Cardiac fibroblast (primary cell): ENCODE data around the gene MCF2L2.
"Not testable (repeated sequence)": the region's sequence is repeated elsewhere in the genome, so short reads cannot be mapped to it uniquely, and the experiment has no call there.

Experiments
- DNase-seq, 2 donors: peaks; one replicate each; pipeline versions ENCODE4 v3.0.0 to v3.0.0-alpha.2; 2010; ENCODE audit warnings: low read depth in 2 of 2
- H3K4me3 ChIP-seq, 2 donors: replicated peaks in 1 of 2; 1 replicate in 1 of 2; 2 replicates in 1 of 2; pipeline ENCODE4 v1.5.1; 2011; ENCODE audit warnings: low read depth in 2 of 2, low read length in 2 of 2, mild to moderate bottlenecking in 2 of 2, moderate library complexity in 1 of 2
- TF ChIP-seq, protein P1 (sequence below): IDR thresholded peaks from one replicate; pipeline ENCODE4 v1.5.1; 2011; ENCODE audit warnings: low read depth, mild to moderate bottlenecking, low read length, inconsistent platforms

Gene MCF2L2

DNA sequence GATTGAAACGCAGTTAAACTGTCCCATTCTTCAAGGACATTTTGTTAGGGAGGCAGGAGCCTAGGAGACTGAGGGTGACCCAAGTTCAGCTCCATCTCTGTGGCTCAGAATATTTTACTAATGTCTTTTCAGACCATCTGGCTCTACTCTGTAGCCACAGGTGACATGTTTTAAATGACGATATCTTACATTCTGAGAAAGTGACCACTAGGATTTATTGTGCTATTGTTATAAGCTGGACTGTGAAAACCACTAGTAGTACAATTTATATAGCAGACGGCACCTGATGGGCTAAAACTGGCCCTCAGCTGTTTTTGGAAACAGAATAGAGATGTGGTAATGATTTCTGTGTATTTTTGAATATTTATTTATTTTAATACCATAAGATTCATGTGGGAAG is 55.5 kb downstream of the MCF2L2 start:
- TF ChIP-seq, protein P1, sequence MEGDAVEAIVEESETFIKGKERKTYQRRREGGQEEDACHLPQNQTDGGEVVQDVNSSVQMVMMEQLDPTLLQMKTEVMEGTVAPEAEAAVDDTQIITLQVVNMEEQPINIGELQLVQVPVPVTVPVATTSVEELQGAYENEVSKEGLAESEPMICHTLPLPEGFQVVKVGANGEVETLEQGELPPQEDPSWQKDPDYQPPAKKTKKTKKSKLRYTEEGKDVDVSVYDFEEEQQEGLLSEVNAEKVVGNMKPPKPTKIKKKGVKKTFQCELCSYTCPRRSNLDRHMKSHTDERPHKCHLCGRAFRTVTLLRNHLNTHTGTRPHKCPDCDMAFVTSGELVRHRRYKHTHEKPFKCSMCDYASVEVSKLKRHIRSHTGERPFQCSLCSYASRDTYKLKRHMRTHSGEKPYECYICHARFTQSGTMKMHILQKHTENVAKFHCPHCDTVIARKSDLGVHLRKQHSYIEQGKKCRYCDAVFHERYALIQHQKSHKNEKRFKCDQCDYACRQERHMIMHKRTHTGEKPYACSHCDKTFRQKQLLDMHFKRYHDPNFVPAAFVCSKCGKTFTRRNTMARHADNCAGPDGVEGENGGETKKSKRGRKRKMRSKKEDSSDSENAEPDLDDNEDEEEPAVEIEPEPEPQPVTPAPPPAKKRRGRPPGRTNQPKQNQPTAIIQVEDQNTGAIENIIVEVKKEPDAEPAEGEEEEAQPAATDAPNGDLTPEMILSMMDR = no peak
- no peak overlapping the region for H3K4me3 ChIP-seq
- no peak for DNase-seq

DNA sequence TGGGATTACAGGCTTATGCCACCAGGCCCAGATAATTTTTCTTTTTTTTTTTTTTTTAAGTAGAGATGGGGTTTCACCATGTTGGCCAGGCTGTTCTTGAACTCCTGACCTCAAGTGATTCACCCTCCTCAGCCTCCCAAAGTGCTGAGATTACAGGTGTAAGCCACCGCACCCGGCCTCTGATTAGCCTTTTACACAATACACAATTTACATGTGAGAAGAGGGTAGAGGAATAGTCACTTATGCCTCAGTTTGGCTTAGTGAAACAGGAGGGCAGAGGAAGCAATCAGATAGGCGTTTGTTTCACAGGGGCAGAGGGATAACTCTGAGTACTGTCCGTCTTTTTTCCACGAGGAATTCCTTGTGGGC is 56.8 kb downstream of the MCF2L2 start:
- not testable (repeated sequence) for H3K4me3 ChIP-seq, DNase-seq

DNA sequence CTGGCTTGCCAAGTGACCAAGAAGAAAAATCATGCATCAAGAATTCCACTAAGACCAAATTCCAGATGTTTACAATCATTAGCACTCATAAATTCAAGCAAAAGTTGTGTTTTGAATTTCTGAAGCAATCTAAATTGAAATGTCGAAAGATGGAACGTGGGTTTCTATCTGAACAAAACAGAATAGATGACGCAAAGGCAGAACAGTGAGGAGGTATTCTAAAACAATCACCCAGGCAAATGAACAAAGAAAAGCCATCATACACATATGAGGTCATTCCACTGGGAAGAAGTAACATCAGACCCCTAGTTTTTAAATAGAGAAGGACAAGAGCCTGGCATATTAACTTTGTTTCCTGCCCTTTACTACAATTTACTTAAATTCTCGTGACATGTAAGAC is 58.0 kb downstream of the MCF2L2 start:
- TF ChIP-seq, protein P1 = no peak
- peak; percentile 57 to 91 for DNase-seq
- H3K4me3 ChIP-seq = no peak overlapping the region

DNA sequence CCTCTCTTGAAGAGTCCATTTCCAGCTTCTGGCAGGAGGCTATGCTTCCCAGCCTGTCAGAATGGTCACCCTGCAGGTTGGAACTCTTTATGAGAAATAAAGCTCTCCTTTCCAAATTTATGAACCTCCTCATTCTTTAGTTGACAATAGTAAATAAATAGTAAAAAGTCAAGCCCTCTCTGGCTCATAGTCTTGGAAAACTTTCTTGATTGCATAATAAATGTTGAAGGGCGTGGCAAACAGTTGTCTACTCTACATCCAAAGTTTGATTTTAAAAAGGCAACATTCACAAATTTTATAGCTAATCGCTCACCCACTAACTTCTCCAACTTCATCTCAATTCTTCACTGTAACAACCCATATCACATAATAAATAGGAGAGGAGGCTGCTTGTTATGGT is 58.8 kb downstream of the MCF2L2 start:
- H3K4me3 ChIP-seq = no peak overlapping the region
- DNase-seq = peak; percentile 23 to 58
- TF ChIP-seq, protein P1 = no peak

DNA sequence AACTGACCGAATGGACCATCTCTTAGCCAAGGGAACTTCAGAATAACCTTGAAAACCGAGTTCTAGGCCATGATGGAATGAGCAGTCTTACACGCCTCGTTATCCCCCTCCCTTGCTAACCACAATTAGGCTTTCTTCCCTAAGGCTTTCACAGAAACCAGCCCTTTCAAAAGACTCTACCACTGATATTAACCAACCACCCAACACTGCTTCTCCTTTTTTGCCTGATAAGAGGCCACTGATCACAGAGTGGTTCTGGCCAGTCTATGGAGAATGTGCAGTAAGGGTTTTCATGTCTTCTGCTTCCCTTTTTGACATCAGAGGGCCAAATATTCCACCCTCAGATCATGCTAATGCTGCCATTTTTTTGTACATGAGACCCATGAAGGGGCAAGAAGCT is 59.3 kb downstream of the MCF2L2 start:
- no peak for DNase-seq
- TF ChIP-seq, protein P1 = no peak
- H3K4me3 ChIP-seq = no peak overlapping the region

DNA sequence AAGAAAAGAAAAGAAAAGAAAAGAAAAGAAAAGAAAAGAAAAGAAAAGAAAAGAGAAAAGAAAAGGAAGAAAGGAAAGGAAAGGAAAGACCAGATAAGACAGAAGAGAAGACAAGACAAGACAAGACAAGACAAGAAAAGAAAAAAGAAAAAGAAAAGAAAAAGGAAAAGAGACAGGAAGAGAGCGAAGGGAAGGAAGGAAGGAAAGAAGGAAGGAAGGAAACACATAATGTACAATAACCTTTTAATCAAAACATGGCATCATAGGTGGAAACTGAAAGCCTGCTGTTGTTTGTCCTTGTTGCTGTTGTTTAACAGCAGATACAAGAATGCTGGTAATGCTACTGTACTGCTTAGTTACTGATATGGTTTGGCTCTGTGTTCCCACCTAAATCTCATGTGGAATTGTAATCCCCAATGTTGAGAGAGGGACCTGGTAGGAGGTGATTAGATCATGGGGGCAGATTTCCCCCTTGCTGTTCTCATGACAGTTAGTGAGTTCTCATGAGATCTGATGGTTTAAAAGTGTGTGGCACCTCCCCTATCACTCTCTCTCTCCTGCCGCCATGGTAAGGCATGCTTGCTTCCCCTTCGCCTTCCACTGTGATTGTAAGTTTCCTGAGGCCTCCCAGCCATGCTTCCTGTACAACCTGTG is 67.3 kb downstream of the MCF2L2 start:
- no peak for DNase-seq
- no peak overlapping the region for H3K4me3 ChIP-seq
- TF ChIP-seq, protein P1 = no peak

- peak; percentile 3 to 31 for DNase-seq
- no peak overlapping the region for H3K4me3 ChIP-seq
- TF ChIP-seq, protein P1 = no peak
These were observed 69.4 kb downstream of the MCF2L2 start for GRCh38 chr3:183359036-183359435.
